HG02852 (cell line): ENCODE data around the gene IFNW1.
A peak's percentile ranks its signal among the peaks of the same experiment; 100 is the strongest.
"Not testable (repeated sequence)": the region's sequence is repeated elsewhere in the genome, so short reads cannot be mapped to it uniquely, and the experiment has no call there.

ENCODE experiments used
- ATAC-seq: cut with Tn5 transposase; IDR thresholded peaks from one replicate; pipeline ENCODE4 v1.9.1; 2021; ENCODE audit warnings: mild to moderate bottlenecking, moderate library complexity; ENCODE audit not compliant: unreplicated experiment

Gene IFNW1

DNA sequence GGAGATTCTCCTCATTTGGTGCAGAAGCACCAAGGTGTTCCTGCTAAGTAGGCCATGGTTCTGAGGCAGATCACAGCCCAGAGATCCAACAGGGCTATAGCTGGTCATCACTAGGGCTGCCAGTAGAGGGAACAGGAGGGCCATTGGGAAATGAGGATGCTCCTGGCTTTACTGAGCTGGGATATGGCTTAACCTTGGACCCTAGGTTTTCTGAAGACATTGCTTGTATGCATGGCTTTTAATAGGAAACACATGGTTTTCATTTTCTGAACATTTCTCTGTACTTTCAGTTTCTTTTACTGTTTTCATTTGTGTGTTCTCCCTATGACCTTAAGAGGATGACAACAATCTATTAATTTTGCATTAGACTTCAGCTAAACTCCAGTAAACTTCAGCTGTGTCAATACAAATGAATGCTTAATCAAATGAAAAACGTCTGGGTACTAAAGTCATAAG, at the start of gene IFNW1:
IFNW1 (minus strand) TSS at position 406 of the 456 bp plus-strand sequence; CDS start at position 144, 262 bp downstream.
- peak; percentile 74 for ATAC-seq

DNA sequence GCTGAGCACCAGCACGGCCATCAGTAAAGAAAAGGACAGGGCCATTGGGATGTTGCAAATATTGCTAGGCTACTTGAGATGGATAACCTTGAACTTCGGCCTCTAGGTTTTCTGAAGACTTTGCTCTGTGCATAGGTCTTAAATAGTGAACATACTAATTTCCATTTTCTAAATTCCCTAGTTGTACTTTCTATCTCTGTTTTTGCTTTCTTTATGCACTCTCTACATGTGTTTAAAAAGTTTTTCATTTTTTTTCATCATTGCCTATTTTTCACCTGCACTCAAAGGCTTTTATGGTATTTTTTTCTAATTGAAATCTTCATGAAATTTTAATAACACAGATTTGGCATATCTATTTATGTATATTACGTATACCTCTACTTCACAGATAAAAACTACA, 45.9 kb upstream of the IFNW1 start, which contains the start of gene IFNA4:
IFNA4 (minus strand) TSS at position 101 of the 400 bp plus-strand sequence; CDS start at position 45, 56 bp downstream.
- not testable (repeated sequence) for ATAC-seq

- ATAC-seq, result peak; percentile 96
Observed at GRCh38 chr9:21182810-21183736, 41.4 kb upstream of the IFNW1 start.

GRCh38 chr9:21174671-21175070, 33.0 kb upstream of the IFNW1 start:
- no peak for ATAC-seq

GRCh38 chr9:21172156-21172555, 30.5 kb upstream of the IFNW1 start:
- ATAC-seq, result no peak

DNA sequence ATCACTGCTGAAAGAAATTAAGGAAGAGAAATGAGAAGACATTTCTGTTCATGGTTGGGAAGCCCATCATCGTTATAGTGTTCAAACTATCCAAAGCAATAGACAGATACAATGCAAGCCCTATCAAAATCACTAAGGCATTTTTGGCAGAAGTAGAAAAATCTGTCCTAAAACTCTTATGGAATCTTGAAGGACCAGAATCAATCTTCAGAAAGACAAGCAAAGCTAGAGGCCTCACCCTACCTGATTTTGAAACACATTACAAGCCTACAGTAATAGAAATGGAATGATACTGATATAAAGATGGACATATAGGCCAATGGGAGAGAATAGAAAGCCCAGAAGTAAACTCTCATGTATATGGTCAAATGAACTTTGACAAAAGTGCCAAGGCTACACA, 29.7 kb upstream of the IFNW1 start:
- ATAC-seq, result no peak

GRCh38 chr9:21166560-21166959, 24.9 kb upstream of the IFNW1 start, which contains the start of gene IFNA21:
Gene IFNA21, minus strand, starts transcription at chr9:21166660. Its CDS starts 48 bp downstream, at chr9:21166612.
- not testable (repeated sequence) for ATAC-seq

DNA sequence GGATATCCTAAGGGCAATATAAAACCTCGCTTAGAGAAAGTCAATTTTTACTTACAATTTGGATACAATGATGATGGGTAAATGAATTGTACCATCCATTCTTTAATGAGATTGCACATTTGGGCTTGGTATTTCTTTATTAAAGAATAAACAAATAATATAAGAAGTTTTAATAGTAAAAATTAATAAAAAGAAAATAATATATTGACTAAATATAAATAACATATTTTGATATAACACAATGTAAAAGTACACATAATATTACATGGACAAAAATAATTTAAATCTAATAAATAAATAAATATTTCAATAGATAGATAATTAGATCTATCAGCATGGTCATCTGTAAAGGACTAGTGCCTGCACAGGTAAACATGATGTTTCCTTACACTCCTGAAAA, 23.9 kb upstream of the IFNW1 start:
- no peak for ATAC-seq

DNA sequence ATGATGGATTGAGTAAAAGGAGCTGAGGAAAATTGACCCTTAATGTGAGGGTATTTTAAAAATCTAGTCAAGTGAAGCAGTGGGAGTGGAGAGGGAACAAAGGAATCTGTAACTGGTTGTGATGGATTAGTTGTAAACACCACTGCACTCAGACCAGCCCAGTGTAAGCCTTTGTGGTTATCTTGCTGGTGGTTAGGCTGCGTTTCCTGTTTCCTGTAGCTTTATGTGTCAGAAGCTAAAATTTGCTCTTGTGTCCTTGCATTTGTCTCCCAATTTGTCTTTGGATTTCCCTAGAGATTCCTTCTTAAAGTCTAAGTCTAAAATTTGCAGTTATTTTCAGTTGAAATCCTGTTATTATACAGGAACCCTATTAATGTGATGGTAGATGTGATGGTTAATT, 18.5 kb upstream of the IFNW1 start:
- peak; percentile 95 for ATAC-seq

DNA sequence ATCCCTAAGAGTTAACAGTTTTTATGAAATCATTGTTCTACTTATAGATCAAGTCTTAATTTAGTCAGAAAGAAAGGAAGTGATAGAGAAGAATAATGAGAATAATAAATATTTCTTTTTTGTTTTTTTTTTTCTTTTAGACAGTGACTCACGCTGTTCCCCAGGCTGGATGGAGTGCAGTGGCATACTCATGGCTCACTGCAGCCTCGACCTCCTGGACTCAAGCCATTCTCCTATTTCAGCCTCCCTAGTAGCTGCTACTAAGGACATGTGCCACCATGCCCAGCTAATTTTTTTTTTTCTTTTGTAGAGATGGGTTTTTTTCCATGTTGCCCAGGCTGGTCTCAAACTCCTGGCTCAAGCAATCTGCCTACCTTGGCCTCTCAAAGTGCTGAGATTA, 13.9 kb upstream of the IFNW1 start:
- ATAC-seq, result no peak

- ATAC-seq, result peak; percentile 85
Observed at GRCh38 chr9:21154018-21154608, 12.5 kb upstream of the IFNW1 start.

DNA sequence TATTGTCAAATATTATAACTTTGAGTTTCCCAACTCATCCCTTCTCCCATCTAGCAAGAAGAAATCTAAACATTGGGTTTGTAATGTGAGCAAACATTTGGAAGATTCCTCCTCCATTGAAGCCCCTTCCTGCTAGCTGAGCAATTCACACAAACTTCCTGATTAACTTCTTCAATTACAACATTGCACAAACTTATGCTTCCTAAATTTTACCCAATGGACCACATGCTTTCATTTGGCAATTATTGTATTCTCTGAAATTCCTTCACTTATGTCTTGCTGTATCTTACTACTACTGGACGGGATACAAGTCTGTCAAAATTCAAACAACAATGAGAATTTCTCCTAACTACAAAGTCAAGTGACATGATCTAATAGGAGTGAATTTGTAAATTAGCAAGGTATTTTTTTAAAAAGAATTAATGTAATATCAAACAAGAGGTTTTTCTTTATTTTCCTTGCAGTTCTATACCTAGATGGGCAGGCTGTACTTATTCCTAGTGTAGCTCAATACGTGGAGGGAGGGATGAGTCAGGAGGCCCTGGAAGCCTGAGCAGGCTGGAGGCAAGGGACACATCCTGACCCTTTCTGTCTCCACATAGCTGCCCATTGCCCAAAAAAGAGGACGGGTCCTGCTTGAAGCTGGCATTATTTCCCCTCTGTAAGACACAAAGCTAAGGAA, 11.8 kb upstream of the IFNW1 start:
- ATAC-seq, result peak; percentile 21

GRCh38 chr9:21144603-21145002, 3.0 kb upstream of the IFNW1 start:
- ATAC-seq, result peak; percentile 64

DNA sequence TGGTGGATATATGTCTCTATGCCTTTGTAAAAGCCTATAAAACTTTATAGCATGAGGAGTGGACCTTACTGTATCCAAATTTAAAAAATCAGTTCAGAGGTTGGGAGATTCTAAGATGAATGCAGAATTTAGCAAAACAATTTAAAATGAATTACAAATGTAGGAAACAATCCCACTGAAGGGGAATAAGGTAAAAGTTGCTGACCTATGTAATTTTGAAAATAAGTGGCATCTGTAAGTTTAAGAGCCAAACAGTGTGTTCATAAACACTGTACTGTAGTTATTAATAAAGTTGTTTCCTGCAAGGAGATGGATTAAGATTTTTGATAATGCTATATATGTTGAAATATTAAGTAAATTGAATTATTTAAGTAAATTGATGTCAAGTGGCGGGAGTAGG, 4.6 kb downstream of the IFNW1 start:
- ATAC-seq, result no peak

- no peak for ATAC-seq
Observed at GRCh38 chr9:21135736-21136135, 5.9 kb downstream of the IFNW1 start.

DNA sequence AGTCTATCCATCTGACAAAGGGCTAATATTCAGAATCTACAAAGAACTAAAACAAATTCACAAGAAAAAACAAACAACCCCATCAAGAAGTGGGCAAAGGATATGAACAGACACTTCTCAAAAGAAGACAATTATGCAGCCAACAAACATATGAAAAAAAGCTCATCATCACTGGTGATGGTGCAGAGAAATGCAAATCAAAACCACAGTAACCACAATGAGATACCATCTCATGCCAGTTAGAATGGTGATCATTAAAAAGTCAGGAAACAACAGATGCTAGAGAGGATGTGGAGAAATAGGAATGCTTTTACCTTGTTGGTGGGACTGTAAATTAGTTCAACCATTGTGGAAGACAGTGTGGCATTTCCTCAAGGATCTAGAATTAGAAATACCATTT, 13.4 kb downstream of the IFNW1 start:
- ATAC-seq, result not testable (repeated sequence)

DNA sequence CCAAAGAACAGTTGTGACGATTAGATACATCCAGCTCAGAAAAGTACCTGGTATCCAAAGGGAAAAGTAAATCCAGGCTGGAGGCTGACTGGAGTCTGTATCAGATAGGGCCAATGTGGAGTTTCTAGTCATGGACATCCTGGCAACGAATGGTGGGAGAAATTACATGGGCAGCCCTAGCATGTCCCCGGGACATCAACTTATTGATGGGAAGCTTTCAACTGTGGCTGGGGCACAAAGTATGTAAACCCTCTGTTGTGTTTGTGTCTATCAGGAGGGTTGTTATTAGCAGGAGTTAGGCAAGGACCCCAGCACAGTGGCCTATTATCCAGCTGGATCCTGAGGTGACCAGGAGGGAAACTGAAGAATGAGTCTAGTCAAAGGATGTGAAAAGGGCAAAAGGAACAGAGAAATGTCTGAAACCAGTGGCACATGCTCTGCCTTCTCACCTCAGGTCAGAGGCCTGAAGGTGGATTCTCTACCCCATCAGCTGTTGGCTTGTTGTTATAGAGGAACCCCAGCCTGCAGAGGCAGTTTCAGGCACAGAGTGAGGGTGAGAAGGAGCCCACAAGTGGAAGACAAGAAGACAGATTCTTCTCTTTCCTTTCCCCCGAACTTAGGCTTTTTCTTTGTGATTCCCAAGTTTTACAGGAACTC, 19.9 kb downstream of the IFNW1 start:
- ATAC-seq, result peak; percentile 97

DNA sequence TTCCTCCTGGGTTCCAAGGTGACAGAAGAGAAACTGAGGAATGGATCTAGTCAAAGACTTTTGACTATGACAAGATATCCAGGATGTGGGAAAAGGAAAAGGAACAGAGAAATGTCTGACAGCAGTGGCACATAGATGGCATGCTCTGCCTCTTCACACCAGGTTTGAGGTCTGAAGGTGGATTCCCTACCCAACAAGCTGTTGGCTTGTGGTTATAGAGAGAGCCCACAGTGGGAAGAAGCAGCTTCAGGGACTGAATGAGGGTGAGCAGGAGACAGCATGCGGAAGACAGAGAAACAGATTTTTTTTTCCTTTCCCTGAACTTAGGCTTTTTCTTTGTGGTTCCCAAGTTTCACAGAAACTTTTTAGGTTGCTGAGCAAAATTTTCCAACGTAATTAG, 20.6 kb downstream of the IFNW1 start:
- peak; percentile 40 for ATAC-seq

DNA sequence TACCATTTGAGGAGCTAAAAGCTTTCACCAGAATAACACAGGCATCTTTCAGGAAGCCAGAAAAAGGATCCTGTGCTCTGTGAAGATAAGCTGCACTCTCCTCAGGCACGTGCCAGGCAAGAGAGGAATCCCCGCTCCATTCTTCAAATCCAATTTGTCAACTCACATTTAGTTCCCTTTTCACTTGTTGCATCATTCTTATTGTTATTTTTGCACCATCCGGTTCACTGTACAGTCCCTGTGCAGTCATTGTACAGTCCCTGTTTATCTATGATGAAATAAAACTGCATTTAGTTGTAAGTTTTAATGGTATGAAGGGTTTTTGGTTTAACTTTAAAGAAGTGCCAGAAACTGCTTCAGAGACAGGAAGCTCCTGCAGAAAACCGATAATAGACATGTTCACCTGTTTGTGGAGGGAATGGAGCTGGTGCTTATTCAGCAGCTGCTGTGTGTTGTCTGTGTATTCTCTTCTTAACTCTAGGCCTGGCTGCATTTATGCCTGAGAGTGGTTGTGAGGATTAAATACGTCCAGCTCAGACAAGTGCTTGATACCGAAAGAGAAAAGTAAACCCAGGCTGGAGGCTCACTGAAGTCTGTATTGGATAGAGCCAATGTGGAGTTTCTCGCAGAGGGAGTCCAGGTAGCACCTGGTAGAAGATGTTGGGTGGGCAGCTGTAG, 22.4 kb downstream of the IFNW1 start:
- ATAC-seq, result no peak

DNA sequence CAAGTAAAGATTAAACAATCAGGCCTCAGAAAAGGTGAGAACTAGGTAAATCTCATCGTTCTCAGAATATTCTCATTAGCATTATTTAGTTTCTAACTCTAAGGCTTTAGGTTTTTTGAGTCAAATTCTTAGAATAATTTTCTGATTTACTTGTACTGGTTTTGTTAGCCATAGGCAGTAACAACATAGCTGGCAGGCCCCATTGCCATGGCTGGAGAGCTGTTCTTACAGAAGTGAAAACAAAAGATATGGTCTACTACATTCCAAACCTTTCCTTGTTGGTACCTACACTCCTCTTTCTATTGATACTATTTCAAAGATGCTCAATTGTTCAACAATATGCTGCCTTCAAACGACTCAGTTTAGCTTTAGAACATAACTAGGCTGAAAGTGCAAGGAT, 27.3 kb downstream of the IFNW1 start:
- ATAC-seq, result no peak
